GM19372 (cell line): ENCODE measurements around the gene MICAL2.

Experiments used
- ATAC-seq: cut with Tn5 transposase; IDR thresholded peaks from one replicate; pipeline ENCODE4 v1.9.1; 2021; ENCODE audit warnings: mild to moderate bottlenecking, low read depth, moderate library complexity; ENCODE audit not compliant: unreplicated experiment

The MICAL2 gene, protein sequence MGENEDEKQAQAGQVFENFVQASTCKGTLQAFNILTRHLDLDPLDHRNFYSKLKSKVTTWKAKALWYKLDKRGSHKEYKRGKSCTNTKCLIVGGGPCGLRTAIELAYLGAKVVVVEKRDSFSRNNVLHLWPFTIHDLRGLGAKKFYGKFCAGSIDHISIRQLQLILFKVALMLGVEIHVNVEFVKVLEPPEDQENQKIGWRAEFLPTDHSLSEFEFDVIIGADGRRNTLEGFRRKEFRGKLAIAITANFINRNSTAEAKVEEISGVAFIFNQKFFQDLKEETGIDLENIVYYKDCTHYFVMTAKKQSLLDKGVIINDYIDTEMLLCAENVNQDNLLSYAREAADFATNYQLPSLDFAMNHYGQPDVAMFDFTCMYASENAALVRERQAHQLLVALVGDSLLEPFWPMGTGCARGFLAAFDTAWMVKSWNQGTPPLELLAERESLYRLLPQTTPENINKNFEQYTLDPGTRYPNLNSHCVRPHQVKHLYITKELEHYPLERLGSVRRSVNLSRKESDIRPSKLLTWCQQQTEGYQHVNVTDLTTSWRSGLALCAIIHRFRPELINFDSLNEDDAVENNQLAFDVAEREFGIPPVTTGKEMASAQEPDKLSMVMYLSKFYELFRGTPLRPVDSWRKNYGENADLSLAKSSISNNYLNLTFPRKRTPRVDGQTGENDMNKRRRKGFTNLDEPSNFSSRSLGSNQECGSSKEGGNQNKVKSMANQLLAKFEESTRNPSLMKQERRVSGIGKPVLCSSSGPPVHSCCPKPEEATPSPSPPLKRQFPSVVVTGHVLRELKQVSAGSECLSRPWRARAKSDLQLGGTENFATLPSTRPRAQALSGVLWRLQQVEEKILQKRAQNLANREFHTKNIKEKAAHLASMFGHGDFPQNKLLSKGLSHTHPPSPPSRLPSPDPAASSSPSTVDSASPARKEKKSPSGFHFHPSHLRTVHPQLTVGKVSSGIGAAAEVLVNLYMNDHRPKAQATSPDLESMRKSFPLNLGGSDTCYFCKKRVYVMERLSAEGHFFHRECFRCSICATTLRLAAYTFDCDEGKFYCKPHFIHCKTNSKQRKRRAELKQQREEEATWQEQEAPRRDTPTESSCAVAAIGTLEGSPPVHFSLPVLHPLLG

DNA sequence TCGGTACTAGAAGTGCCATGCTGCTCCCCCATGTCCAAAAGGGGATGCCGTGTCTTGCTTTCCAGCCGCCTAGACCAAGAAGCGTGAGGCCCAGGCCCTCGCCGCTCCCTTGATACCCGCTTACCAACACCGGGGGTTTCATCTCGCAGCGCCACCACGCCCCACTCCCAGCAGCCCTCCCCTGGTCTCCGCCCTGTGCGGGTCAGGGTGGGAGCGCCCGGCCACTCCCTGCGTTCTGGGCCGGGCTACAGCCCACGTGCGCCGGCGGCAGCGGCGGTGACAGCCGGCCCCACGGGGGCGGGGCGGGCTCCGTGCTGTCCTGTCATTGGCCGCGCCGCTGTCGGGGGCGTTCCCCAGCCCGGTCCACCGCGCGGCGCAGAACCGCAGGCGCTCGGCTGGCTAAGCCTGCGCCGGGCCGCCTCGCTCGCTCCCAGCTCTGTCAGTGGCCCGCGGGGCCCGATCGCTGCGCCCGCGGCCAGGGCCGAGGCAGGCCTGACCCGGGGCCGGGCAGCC lies at the start of gene MICAL2:
TSS of gene MICAL2 (plus strand) at position 390 of the 513 bp plus-strand sequence. CDS start 51,566 bp downstream, outside the sequence.
- peak; percentile 95 for ATAC-seq

DNA sequence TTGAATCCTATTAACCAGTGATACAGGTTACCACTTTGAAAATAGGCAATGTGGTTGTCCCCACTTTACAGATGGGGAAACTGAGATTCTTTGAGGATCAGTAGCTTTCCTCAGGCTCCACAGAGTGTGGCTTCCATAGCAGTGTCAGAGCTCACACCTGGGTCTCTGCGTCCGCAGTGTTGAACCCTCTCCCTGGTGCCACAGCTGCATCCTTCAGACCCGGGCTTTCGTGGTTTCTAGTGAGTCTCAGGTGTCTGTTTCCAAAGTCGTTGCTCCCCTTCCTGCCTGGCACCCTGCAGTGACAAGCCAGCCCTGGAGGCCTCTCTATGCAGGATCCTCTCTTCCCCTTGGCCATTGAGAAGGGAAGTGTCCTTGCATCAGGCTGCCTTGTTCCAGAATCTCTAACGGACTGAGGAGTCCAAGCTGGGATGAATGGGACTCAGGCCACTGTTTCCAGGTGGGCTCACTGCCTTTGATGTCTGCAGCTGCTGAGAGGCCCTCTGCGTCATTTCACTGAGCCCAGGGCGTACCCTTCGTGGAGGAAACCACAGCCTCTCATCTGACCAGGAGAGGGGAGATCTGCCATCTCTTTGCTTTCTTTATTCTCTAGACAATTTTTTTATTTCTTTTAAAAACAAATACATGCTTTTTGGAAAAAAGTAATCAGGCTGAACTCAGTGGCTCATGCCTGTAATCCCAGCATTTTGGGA lies 48.4 kb upstream of the MICAL2 start:
- no peak for ATAC-seq

DNA sequence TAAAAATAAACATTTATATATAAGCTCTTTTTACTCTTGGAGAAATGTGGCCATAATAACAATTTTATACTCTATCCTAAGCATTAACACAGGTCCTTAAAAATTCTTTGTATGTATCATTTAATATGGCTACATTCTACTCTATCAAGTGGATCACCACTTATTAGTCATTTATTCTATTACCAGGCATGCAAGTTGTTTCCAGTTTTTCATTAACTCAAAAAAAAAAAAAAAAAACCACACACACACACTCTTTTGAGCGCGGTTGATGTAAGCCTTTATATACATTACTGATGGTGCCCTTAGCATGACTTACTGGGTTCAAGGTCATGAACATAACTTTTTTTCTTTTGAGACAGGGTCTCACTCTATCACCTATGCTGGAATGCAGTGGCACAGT lies 47.1 kb upstream of the MICAL2 start:
- no peak for ATAC-seq

DNA sequence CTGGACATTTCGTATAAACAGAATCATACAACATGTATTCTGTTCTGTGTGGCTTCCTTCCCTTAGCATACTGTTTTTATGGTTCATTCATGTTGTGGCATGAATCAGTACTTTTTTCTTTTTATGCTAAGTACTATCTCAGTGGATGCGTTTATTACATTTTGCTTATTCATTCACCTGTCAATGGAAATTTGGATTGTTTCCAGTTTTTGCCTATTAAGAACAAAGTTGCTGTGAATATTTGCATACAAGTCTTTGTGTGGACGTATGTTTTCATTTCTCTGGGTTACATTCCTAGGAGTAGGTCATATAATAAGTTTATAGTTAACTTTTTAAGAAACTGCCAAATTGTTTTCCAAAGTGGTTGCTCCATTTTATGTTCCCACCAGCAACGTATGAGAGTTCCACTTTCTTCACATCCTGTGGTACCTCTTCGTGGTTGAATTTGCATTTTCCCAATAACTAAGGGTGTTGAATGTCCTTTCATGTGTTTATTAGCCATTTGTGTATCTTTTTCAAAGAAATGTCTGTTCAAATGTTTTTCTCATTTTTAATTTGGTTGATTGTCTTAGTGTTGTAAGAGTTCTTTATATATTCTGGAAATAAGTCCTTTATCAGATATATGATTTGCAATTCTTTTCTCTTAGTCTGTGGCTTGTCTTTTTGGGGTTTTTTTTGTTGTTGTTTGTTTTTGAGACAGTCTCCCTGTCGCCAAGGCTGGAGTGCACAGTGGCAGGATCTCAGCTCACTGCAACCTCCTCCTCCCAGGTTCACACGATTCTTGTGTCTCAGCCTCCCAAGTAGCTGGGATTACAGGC lies 46.0 kb upstream of the MICAL2 start:
- ATAC-seq = no peak

DNA sequence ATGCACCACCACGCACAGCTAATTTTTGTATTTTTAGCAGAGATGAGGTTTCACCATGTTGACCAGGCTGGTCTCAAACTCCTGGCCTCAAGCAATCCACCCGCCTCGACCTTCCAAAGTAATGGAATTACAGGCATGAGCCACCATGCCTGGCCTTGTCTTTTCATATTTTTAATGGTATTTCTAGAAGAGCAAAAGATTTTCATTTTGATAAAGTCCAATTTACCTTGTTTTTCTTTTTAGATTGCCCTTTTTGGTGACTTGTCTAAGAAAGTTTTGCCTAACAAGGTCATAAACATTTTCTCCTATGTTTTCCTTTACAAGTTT lies 45.5 kb upstream of the MICAL2 start:
- ATAC-seq = no peak

DNA sequence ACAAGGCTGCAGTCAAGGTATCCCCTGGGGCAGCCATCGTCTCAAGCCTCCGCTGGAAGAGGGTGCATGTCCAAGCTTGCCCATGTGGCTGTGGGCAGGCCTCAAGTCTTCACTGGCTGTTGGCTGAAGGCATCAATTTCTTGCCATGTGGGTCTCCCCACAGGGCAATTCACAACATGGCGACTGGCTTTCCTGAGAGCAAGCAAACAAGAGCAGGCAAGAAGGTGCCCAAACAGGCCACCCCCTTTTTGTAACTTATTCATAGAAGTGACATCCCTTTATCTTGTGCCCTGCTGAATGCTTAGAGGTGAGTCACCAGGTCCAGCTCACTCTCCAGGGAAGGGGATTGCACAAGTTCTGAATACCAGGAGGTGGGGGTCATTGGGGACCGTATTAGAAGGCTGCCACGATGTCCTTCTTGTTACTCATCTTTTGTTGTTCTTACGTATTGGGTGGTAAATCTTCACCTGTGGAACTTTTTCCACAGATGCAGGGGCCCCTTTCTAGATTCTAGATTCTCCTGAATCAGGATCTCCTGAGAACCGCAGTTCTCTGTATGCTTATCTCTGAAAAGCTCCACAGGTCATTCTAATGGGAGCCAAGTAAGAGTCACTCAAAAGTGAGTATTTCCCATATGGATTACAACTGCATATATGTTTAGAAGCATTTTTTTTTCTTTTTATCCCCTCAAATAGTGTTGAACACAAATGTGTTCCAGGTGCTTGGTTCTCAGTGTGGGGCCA lies 44.2 kb upstream of the MICAL2 start:
- no peak for ATAC-seq

DNA sequence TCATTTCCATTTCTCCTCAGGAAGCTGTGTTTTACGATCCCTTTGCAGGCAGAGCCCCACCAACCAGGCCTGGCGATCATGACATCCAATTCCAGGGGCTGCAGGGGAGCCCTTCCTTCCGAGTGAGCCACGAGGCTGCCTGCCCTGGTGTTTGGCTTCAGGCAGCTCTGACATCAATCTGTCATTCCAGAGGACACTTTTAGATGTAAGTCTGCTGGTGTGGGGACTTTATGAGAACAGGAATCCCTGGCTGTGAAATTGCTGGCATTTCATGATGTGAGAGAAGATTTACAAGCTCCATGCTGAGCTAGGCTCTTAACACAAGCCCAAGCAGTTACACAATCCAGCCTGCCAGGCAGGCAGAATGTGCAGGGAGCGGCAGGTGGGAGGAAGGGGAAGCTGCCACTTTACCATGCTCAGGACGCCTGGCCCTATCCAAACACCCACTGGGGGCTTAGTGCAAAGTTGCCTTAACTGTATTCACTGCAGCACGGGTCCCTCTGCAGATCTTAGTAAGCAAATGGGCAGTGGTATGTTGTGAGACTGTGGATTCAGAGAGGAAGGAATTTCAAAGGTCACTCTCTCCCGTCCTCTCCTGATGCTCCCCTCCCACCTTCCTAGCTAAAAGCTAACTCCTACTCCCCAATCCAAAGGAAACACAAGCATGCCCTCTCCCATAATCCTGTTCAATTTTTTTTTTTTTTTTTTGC lies 43.4 kb upstream of the MICAL2 start:
- no peak for ATAC-seq

DNA sequence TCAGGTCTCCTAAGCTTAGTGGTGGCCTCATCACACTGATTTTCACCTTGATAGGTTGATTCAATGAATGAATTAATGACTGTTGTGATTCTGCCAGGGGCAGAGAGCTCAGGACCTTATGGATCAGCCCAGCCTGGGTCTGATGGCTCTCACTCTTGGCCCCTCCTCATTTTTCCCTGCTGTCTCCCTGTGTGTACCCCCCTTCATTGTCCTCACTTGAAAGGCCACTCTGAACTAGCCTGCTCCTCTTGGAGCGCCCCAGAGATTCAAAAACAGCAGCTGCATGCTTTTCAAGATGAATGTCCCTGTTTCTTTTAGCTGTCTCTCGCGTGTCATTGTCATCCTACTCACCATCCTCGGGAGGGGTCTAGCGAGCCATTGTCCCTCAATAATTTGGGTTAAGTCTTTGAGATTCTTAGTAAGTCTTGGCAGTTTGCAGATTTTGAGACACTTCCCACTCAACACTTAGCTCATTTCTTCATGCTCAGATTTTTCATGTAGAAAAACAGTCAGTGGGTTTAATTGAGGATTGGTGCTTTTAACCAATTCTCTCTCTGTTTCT lies 42.5 kb upstream of the MICAL2 start:
- no peak for ATAC-seq

DNA sequence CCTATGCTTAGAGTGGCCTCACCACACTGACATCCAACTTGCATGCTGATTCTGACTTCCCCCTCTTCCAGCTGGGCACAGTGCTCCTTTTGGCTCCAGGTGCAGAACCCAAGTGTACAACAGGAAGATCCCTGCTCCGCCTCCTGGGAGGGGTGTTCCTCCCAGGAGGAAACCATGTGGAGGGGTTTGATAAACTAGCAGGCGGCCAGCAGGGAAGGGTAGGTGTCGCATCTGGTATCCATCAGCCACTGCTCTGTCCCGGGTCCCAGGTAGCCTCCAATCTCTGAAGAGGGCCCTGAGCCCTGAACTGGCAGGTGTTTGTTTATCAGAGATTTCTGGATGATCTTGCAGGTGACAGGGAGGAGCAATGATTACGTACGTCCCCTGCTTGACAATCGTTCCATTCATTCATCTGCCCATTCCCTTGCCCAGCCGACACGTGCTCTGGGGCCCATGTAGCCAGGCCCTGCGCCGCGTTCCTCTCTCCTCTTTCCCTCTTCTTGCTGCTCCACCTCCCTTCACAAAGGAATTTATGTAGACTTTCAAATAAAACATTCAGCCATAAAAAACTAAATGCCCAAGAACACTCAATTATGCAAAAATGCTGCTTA lies 41.2 kb upstream of the MICAL2 start:
- ATAC-seq = no peak

DNA sequence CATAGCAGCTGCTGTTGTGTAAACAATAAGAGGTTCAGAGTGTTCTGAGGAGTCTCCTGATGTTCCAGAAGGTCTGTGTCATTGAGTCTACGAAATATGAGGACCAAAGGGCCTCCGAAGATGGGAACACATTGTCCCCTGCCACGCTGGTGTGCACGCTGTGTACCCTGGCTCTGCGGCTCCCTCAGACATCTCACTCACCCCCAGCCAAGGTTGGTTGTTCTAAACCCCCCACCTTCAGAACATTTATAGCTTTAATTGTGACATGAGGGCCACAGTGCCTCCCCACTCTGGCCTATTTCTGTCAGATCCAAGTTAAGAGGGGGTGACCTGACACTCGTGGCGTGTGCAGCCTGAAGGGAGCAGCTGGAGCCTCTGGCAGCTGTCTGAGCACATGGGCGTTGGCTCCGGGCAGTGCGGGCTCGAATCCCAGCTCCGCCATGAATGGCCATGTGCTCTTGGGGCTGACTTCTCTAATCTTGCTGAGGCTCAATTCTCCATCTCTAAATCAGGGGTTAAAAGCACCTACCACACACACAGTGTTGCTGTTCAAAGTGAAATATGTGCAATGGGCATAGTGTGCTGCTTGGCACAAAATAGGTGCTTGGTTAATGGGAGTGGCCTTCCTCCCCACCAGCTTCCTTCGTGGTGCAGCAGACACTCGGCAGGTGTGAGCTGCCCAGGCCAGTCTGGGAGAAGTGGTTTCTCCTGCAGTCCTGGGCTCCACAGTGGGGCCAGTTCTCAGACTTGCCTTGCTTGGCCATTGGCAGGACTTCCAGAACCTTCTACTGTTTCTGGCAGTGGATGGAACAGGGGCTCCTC lies 39.7 kb upstream of the MICAL2 start:
- ATAC-seq = no peak

DNA sequence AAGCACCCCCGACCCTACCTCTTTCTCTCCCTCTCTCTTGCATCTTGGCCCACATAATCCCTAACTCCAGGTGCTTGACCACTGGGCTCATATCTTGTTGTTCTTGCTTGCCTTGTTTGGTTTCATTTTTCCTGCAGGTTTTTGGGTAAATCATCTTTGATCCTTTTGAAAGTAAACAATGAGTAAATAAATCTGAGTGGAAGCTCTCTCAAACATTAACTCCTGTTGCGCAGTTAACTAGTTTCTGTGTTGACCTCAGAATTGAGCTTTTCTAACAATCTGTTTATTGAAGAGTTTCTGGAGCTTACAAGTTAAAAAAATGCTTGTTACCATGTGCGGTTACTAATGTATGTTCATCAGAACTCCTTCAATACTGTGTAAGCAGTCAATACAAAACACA lies 38.8 kb upstream of the MICAL2 start:
- no peak for ATAC-seq

DNA sequence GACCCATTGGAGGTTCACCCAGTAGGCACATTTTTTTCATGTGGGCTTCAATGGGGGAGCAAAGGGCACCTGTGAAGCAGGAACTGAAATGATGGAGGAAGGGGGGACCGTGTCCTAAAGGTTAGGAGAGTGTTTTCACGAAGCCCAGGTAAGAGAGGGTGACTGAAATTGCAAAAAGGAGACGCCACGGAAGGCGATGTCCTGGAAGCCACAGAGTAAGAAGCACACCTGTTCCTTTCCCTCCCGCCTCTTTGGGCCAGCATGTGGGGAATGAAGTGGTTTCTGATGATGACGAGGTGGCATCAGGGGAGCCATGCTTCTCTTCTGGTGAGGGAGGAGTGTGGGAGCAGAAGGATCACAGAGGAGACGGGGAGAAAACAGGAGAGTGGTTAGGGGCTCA lies 37.0 kb upstream of the MICAL2 start:
- no peak for ATAC-seq

DNA sequence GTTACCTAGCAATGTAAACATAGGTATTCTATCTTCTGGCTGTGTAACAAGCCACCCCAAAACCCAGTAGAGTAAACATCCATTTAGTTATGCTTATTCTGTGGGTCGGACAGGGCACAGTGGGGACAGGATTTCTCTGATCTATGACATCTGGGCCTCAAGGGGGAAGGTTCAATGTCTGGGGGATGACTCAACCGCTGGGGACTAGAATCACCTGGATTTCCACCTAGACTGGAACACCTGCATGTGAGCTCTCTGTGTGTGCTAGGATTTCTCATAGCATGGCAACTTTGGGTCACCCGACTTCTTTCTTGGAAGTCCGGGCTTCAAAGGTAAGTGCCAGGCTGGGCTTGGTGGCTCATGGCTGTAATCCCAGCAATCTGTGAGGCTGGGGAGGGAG lies 36.5 kb upstream of the MICAL2 start:
- ATAC-seq = no peak

DNA sequence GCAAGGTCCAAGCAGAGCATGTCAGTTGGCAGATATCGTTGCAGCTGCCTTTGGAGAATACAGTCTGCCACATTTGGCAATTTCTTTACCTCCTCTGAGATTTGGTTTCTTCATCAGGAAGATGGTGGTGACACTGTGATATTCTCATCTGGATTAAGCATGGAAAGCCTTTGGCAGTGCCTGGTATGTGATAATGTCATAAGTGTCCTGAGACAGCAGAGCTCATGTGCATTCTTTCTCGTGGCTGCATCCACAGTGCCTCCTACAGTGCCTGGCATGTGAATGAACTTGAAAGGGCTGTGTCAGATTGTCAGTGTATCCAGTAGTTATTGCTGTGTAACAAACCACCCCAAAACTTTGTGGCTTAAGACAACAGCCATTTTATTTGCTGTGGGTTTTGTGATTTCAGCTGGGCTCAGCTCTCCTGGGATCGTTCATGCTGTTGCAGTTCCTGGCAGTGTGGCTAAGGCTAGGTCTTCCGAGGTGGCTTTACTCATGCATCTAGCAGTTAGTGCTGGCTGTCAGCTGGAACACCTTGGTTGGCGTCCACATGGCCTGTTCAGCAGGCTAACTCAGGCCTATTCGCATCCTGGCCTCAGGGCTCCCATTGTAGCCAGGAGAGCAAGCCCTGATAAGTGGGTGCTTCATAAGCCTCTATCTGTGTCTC lies 35.7 kb upstream of the MICAL2 start:
- ATAC-seq = no peak

DNA sequence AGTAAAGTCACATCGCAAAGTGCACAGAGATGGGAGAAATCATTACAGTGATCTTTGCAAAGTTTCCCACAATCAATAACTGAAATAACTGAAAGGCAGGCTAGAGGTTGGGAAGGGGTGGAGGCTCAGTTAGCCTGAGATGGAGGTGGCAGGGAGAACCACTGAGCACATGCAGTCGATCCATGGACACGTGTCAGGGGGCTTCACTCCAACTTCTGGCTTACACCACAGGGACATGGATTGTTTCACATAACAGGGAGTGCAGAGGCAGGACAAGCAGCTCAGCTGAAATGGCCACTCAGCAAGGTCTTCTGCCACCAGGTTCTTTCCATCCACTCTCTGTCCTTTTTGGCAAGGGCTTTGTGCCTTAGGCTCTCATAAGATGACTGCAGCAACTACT lies 35.1 kb upstream of the MICAL2 start:
- ATAC-seq = no peak
